Stimulated activated CD4-positive, alpha-beta T cell treated with anti-CD3 and anti-CD28 coated beads, TNF-alpha, amount 100 ng/mL, for 48 hours (primary cell): ENCODE results near the gene TUBGCP6.
"Not testable (repeated sequence)": the region's sequence is repeated elsewhere in the genome, so short reads cannot be mapped to it uniquely, and the experiment has no call there.

Source experiments
- DNase-seq, 3 donors: peaks; one replicate each; pipeline ENCODE4 v3.0.0-alpha.2; 2020; ENCODE audit warnings: low read depth in 3 of 3

Gene TUBGCP6

DNA sequence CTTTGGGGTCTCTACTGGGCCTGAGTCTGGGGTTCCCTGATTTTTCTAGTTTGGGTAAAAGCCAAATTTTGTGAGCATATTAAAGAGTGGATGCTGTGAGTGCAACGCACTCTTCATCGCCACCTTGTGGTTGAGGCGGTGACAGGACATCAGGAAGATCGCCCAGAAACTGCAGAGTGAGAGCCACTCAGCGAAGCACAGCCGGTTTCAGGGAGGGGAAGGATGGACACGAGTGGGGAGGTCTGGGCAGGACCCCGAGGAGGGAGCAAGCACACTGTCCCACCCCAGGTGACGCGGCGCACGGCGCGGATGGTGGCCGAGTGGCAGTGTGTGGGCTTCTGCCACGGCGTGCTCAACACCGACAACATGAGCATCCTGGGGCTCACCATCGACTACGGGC is 34.9 kb downstream of the TUBGCP6 start:
- DNase-seq = peak; percentile 38 to 71 (median 52)

DNA sequence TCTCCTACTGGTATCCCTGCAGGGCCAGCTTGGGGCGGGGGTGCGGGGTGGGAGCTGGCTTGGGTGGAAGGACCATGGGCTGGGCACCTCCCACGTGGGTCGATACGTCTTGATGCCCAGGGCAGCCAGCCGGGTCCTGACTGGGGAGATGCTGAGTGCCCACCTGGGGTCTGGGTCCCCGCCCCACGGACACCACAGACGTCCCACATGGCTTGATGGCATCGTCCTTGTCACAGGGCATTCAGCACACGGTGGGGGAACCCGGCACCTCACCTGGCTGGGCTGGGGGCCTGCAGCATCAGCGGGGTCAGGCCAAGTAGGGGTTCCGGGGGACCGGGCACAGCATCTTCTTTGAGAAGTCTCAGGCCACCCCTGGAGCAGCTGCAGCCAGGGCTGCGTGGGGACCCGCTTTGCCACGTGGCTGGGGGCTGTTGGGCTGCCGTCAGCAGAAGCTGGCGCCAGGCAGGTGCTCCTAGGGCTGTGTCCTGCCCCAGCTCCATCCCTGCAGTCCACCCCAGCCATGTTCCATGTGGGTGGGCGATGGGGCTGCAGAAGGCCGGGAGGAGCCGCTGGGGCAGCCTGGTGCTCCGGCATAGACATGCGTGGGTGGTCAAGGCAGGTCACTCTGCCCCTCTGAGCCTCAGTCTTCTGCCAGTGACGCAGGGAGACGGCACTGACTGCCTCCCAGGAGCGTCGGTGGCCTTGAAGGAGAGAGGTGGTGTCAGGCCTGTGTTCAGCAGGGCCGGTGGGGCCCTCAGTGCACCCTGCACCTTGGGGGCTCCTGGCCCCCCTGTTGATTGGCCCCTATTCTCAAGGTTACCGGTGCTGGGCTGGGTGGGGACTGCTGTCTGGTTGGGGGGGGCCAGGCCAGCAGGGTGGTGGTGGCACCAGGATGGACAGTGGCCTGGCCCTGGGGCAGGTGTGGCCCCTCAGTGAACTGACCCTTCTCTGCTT is 35.6 kb downstream of the TUBGCP6 start:
- DNase-seq = no peak

DNA sequence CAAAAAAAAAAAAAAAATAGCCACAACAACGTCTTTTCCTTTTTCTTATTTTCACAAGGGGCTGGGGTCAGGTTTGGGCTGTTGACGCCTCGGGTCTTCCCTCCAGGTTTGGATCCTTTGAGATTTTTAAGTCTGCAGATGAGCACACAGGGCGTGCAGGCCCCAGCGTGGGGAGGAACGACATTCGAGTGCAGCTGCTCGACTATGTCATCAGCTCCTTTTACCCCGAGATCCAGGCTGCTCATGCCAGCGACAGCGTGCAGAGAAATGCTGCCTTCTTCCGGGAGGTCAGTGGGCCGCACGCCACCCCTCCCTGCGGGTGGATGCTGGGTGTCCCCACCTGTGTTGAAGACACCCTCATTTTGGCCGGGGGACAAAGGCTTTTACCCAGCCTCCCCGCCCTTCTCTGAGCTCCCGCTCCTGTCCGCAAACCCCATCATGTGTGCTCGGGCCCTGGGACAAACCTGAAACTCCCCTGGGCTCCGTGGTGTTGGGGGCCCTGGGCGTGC is 36.3 kb downstream of the TUBGCP6 start:
- DNase-seq = no peak

DNA sequence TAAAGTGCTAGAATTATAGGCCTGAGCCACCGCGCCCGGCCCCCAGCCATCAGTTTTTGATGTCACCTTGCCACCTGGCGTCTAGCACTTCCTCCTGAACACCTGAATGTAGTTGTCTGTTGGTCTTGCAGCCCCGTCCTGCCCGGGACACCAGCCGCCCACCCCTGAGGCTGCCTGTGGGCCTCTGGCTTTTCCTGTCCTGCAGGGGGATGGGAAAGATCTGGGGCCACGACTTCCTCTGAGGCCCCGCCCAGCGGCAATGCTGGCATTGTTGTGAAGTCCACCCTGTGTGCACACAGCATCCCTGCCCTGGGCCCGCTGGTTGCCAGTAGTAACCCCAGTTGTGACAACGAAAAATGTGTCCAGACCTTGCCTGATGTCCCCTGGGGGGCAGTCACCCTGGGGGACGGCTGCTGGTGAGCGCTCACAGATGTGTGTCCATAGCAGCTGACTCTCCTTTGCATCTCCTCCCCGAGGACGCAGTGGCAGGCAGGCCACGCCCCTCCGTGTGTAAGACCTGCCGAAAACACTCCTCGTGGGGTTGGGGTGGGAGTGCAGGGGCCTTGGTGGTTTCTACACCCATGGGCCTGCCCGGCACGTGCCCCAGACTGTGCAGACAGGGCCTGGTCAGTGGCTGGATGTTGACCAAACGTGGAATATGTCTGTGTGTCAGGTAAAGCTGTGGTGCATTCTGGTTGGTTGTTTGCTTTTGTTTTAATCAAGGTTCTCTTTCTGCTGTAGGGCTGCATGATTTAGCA is 37.3 kb downstream of the TUBGCP6 start:
- no peak for DNase-seq

DNA sequence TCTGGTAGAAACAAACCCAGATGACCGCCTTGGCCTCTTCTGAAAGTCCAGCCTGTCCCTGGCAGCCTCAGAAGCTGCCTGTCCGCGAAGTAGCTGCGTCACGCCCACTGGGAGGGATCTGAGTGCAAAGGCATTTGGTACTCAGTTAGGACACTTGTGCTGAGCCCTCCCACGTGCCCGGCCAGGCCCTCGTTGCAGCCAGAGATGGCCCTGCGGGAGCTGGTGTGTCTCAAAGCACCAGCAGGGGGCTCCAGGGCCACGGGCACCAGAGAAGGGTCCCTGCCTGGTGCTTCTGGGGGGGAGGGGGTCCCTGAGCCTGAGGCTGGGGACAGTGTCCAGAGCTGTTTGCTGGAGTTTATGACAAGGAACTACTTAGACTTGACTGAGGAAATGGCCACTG is 38.2 kb downstream of the TUBGCP6 start:
- DNase-seq = no peak

DNA sequence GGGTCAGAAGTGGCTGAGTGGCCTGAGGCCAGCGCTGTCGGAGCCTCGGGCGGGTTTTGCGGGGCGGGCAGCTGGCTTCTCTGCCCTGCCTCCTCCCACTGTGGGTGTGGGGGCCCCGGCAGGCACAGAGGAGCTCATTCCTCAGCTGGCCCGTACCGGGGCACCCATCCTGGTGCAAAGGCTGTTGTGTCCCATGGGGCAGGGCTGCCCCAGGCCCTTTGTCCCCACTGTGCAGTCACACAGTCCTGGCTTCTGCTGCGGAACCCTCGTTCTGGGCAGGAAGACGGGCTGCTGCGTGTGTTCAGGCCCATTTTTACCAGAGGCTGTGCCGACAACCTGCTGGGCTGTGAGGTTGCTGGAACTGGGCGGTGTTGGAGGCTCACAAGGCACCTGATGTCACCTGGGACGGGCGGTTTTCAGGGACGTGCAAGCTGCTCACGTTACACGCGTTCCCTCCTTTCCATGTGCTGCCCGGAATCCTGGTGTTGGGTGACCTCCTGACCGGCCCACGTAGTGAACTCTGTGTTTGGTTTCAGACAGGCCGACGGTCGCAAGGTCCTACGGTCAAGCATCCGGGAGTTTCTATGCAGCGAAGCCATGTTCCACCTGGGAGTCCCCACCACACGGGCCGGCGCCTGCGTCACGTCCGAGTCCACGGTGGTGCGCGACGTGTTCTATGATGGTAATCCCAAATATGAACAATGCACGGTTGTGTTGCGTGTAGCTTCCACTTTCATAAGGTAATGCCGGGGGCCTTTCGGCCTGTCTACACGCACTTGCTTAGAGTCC is 38.8 kb downstream of the TUBGCP6 start:
- DNase-seq = no peak

DNA sequence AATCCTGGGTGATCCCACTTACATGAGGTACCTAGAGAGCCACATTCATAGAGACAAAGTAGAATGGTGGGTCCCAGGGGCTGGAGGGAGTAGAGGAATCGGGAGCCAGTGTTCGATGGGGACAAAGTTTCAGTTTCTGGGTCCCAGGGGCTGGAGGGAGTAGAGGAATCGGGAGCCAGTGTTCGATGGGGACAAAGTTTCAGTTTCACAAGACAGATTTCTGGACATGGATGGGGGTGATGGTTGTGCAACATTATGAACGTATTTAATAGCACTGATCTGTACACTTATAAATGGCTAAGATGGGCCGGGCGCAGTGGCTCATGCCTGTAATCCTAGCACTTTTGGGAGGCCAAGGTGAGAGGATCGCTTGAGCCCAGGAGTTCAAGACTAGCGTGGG is 39.8 kb downstream of the TUBGCP6 start:
- DNase-seq = not testable (repeated sequence)

DNA sequence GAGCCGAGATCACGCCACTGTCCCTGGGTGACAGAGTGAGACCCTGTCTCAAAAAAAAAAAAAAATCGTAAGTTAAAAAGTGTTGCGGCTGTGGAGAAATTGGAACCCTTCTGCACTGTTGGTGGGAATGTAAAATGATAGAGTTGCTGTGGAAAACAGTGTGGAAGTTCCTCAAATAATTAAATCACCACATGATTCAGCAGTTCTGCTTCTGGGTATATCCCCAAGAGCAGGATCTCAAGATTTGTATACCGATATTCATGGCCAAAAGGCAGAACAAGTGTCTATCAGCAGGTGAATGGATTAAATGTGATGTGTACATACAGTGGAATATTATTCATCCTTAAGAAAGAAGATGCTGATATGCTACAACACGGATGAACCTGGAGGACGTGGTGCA is 40.3 kb downstream of the TUBGCP6 start:
- DNase-seq = no peak

DNA sequence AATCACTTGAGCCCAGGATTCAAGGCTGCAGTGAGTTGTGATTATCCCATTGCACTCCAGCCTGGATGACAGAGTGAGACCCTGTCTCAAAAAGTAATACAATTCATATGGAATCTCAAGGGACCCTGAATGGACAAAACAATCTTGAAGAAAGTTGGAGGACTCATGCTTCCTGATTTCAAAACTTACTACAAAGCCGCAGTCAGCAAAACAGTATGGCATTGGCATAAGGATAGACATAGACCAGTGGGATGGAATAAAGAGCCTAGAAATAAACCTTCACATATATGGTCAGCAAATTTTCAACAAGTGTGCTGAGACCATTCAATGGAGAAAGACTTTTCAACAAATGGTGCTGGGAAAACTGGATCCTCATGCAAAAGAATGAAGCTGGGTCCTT is 41.5 kb downstream of the TUBGCP6 start:
- no peak for DNase-seq

DNA sequence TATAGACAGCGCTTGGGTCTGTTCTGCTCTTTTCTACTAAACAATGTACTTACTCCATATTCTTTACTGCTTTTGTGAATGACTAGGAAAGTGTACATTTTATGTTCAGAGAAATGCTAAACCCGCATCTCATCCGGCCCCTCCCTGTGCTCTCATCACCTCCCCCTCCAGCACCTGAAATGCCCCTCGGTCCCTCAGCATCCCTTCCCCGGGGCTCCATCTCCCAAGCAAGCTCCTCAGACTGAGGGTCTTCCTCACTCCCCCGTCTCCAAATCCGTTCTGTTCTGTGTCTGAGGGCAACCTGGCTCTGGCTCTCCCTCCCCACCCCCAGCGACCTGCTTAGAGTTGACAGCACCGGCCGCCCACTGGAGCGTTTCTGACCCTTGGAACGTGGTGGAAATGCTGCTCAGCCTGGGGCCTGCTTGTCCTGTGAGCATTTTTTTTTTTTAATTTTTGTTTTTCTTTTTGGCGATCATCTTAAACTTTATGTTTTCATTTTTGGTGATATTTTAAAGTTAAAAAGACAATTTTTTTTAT is 42.6 kb downstream of the TUBGCP6 start:
- DNase-seq = no peak

DNA sequence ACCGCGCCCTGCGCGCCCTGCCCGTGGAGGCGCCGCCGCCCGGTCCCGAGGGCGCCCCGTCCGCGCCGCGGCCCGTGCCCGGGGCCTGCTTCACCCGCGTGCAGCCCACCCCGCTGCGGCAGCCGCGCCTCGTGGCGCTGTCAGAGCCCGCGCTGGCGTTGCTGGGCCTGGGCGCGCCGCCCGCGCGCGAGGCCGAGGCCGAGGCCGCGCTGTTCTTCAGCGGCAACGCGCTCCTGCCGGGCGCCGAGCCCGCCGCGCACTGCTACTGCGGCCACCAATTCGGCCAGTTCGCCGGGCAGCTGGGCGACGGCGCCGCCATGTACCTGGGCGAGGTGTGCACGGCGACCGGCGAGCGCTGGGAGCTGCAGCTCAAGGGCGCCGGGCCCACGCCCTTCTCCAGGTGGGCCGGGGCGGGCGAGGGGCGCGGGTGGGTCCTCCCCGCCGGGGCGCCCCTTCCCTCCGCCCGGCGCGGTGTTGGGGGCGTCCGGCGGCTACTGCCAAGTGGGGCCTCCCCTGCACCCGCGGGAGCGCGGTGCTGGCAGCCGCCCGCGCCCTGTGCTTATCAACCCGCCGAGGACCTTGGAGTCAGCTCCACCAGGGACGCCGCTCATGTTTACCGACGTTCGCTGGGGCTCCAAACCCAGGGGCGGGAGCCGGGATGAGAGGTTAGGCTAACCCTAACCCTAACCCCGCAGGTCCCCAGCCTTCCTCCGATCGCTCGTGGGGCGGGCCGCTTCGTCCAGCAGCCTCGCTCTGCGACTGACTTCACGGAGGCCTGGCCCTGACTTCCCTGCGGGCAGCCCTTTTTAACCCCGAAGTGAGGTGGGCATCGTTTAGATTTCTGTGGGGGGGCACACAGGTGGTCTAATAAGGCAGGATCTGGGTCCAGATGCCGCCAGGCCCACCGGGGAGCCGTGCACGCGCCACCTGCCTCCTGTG is 43.4 kb downstream of the TUBGCP6 start:
- DNase-seq = no peak

DNA sequence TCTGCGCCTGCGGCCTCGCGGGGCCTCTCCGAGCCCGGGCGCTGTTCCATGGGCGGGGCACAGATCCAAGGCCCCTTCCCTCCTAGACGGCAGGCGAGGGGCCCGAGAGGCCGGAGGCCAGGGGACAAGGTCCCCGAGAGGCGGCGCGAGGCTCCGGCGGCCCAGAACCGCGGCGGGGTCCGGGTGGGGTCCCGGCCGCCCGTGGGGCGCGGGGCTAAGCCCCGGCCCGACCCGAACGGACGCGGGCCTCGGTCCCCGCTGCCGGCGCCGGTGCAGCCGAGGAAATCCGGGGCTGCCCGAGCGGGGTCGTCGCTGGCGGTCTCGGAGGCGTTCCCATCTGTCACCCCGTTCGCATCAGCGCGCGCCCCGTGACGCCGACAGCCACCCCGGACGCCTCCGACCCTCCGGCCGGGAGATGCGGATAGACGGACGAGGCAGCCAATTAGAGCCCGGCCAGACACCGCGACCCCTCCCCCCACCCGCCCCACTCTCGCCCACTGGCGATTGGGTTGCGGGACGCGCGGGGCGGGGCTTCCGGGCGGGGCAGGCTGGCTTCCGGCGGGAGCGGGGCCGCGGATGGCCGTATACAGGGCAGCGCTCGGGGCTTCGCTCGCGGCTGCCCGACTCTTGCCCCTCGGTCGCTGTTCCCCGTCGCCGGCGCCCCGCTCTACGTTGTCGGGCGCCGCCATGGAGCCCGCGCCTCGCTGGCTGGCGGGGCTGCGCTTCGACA is 44.2 kb downstream of the TUBGCP6 start, which contains the start of gene SELENOO:
Gene SELENOO (plus strand): TSS at position 551 of the 730 bp plus-strand sequence. CDS start 26 bp downstream, at position 577.
- DNase-seq = peak; percentile 83 to 86 (median 86)

DNA sequence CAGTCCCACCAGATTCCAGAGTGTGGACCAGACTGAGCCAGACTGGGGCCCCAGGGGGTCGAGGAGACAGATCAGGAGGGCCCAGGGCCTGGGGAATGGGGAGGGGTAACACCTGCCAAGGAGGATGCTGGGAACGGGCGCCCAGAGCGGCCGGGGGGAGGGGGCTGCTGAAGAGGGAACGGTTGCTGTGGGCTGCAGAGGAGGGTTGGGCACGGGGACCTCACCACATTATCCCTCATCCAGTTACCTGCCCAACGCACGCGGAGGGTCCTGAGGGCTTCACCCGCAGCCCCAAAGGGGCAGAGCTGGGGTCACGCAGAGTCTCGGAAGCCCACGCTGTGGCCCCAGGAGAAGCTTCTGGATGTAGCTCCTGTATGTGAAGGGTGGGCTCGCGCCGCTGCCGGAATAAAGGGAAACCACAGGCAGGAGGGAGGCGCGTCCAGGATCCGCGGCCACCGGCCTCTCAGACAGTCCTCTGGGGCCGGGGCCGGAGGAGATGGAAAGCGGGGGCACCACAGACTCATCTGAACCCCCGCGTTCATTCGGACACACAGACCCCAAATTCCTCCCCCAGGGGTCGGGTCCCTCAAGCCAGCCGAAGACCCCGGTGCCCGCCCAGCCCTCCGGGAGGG is 44.9 kb downstream of the TUBGCP6 start:
- DNase-seq = no peak

DNA sequence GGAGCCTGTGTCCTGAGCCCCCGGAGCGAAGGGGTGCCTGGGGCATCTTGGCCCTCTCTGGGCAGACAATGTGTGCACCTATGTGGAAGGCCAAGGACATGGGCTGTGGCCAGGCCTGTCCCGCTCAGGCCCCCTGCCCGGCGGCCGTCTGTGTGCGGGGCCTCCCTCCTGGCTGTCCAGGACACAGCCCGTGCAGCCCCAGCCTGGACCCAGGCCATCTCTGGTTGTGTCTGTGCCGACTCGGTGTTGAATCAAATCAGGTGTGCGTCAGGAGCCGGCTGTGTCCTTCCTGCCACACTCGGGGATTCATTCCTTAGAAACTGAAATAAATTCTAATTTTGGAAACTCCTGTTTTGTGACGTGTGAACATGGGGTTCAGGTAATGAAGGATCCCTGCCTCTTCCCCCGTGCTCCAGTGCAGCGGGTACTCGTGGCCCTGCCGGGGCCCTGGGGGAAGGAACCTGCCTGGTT is 45.5 kb downstream of the TUBGCP6 start:
- DNase-seq = no peak

DNA sequence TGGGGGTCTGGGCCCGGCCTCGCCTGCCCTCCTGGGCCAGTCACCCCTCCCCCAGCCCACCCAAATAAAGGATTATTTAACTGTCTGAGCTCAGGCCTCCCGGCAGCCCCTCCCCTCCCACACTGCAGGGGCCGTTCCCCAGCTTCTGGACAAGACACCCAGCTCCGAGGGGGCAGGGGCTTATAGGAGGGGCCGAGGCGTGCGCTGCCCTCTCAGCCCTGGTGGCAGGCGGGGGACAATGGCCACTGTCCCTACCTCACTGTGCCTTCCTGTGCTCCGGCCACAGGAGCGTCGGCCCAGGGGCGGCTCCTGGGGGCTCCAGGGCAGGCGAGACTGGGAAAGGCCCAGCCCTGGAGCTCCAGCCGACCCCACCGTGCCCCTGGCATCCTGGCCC is 46.2 kb downstream of the TUBGCP6 start:
- no peak for DNase-seq

DNA sequence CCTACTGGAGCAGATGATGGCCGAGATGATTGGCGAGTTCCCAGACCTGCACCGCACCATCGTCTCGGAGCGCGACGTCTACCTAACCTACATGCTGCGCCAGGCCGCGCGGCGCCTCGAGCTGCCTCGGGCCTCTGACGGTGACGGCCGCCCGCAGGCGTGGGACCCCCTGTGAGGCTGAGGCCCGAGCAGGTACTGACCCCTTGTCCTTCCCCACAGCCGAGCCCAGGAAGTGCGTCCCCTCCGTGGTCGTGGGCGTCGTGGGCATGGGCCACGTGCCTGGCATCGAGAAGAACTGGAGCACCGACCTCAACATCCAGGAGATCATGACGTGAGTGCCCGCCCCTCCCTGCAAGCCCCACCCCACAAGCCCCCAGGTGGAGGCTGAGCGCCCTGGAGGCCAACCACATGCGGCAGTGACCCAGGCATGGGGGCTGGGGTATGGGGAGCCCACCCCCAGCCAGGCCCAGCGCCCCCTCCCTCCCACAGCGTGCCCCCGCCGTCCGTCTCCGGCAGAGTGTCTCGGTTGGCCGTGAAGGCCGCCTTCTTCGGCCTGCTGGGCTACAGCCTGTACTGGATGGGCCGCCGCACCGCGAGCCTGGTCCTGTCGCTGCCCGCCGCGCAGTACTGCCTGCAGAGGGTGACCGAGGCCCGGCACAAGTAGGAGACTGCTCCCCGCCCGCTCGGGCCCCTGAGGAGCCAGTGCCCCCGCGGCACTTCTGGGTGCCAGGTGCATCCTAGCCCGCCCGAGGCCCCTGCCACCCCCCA is 46.8 kb downstream of the TUBGCP6 start:
- DNase-seq = no peak

DNA sequence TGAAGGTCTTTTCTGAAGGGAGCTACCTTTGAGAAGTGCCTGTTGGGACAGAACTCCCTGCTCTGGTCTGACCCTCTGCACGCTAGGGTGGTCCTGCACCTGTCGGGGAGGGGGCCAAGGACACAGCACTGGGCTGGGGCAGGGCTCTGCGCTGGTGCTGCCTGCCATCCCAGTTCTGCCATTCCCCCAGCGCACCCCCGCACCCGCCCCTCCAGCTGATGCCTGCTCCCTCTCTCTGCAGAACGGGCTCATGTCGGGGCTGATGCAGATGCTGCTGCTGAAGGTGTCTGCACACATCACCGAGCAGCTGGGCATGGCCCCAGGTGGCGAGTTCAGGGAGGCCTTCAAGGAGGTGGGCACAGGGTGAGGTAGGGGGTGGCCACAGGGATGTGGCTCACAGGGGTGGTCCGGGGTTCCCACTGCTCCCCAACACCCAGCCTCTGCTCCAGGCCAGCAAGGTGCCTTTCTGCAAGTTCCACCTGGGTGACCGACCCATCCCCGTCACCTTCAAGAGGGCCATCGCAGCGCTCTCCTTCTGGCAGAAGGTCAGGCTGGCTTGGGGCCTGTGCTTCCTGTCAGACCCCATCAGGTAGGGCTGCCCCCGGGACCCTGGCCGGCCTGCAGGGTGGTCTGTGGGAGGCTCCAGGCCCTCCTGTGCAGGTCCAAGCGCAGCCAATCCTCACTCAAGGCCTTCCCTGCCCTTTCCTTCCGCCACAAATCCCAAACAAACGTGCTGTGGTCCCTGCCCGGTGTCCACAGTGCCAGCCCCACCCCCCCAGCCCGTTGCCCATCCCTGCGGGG is 47.6 kb downstream of the TUBGCP6 start:
- no peak for DNase-seq
